CD4-positive, alpha-beta T cell (primary cell): Measurements from ENCODE around the gene FCHSD1. TPM values are rescaled to one million over a fixed set of nuclear protein-coding genes. Genes with fewer than 3 reads are reported as not detected.

Experiments used
- ATAC-seq: fragments of 200-7000 bp; cut with Tn5 transposase; one replicate; pipeline ENCODE4 v1.10.0; 2022; ENCODE audit warnings: mild to moderate bottlenecking; ENCODE audit not compliant: poor library complexity
- CTCF ChIA-PET: fragments of 350-600 bp; sonication (Branson Sonifier 250); formaldehyde crosslinking; loops from one replicate; lab custom pipeline; 2021; ENCODE audit warnings: antibody characterized with exemption, inconsistent platforms; lab: Charles Lee
- POLR2A ChIA-PET: fragments of 350-600 bp; sonication (Branson Sonifier 250); formaldehyde crosslinking; loops from one replicate; lab custom pipeline; 2021; ENCODE audit warnings: antibody characterized with exemption, inconsistent platforms; lab: Charles Lee
- DNase-seq, 14 experiments: peaks; one replicate each; pipeline ENCODE4 v3.0.0-alpha.2; 2013 to 2020; ENCODE audit warnings: mixed read lengths in 2 of 14
- H3K27ac ChIP-seq, 2 donors: one replicate each; pipeline versions ENCODE4 v1.5.1 to v1.7.0; 2013; ENCODE audit warnings: low read length in 2 of 2, low read depth in 1 of 2, mild to moderate bottlenecking in 1 of 2
- H3K27me3 ChIP-seq, 2 experiments: 1 replicate in 1 of 2; 2 replicates in 1 of 2; pipeline versions ENCODE4 v1.6.1 to v1.7.0; 2013; ENCODE audit warnings: low read length in 2 of 2, control low read depth in 1 of 2, mild to moderate bottlenecking in 1 of 2, moderate library complexity in 1 of 2; ENCODE audit not compliant: insufficient read depth in 2 of 2, control insufficient read depth in 1 of 2
- H3K36me3 ChIP-seq: one replicate; pipeline ENCODE4 v1.6.1; 2013; ENCODE audit warnings: low read length, control low read depth; ENCODE audit not compliant: insufficient read depth
- H3K4me1 ChIP-seq: one replicate; pipeline ENCODE4 v1.6.1; 2013; ENCODE audit warnings: low read length, control low read depth; ENCODE audit not compliant: insufficient read depth
- H3K4me3 ChIP-seq: one replicate; pipeline ENCODE4 v1.5.1; 2013; ENCODE audit warnings: mild to moderate bottlenecking, low read length, moderate library complexity
- H3K9me3 ChIP-seq, 2 experiments: 1 replicate in 1 of 2; 2 replicates in 1 of 2; pipeline versions ENCODE4 v1.6.1 to v1.7.0; 2013; ENCODE audit warnings: low read length in 2 of 2, mild to moderate bottlenecking in 2 of 2, control low read depth in 1 of 2, moderate library complexity in 1 of 2; ENCODE audit not compliant: control insufficient read depth in 1 of 2, insufficient read depth in 1 of 2
- H3K27ac Mint-ChIP-seq: one replicate; pipeline ENCODE4 v1.8.0; 2020; ENCODE audit warnings: mixed read lengths
- H3K27me3 Mint-ChIP-seq: one replicate; pipeline ENCODE4 v1.8.0; 2021; ENCODE audit warnings: mixed read lengths
- H3K36me3 Mint-ChIP-seq: one replicate; pipeline ENCODE4 v1.8.0; 2021; ENCODE audit warnings: low read depth, mixed read lengths
- H3K4me1 Mint-ChIP-seq: one replicate; pipeline ENCODE4 v1.8.0; 2021; ENCODE audit warnings: low read depth, mixed read lengths
- H3K4me3 Mint-ChIP-seq: one replicate; pipeline ENCODE4 v1.8.0; 2020; ENCODE audit warnings: mild to moderate bottlenecking, mixed read lengths
- H3K9me3 Mint-ChIP-seq: one replicate; pipeline ENCODE4 v1.8.0; 2020; ENCODE audit warnings: mixed read lengths
- intact Hi-C, 2 experiments: fragments of 100-400 bp; cut with DNase I in 1 of 2; cut with micrococcal nuclease in 1 of 2; formaldehyde crosslinking; loops; one replicate each; pipeline versions ENCODE4 v1.15.1 to v1.9.0; 2023 to 2025; cut with DNase I, micrococcal nuclease
- total RNA-seq, 174 experiments: library from RNA in 2 of 174; stranded (reverse) in 2 of 174; gene quantifications; one replicate each; pipeline ENCODE4 v1.2.3 and lab custom pipeline; 2021 to 2026
- TF ChIP-seq, protein P1 (sequence below): fragments of 200-600 bp; IDR thresholded peaks from one replicate; pipeline ENCODE4 v1.8.0; 2022; ENCODE audit warnings: antibody characterized with exemption, mild to moderate bottlenecking

The FCHSD1 gene
- total RNA-seq, 2 experiments from 2014 or later = 79.8 to 86.8 TPM

DNA sequence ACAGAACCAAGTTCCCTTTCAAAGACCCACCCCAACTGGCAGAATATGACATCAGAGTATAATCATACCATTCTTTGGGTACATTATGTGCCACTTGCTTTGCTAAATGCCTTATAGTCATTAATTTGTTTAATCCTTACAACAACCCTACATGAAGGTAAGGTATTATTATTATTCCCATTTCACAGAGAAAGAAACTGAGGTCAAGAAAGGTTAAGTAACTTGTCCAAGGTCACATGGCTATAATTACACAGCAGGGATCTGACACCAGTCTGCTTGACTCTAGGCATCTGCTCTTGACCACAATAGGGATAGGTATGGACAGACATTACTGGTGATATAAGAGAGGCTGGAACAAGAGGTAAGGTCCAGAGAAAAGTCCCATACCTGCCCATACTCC is 1.2 kb downstream of the FCHSD1 start:
- peaks cover 38% of the 10 kb centered on the region for H3K4me1 Mint-ChIP-seq
- peak overlapping the region in 1 of 2 donors; percentile 34 for H3K27ac ChIP-seq

GRCh38 chr5:141649056-141649688 is 2.0 kb downstream of the FCHSD1 start:
- Mint-ChIP-seq H3K4me1 (peaks cover 38% of the 10 kb centered on the region), H3K27ac (peak overlapping the region; percentile 54), H3K4me3 (no peak overlapping the region), H3K9me3 (no peaks in the 10 kb centered on the region), H3K27me3 (no peaks in the 10 kb centered on the region), H3K36me3 (peaks cover 45% of the 10 kb centered on the region)
- H3K36me3 ChIP-seq = peaks cover 39% of the 10 kb centered on the region
- peaks cover 28% of the 10 kb centered on the region for H3K4me1 ChIP-seq
- CTCF ChIA-PET = interaction anchor here (0.8 kb wide), 1 partner anchor 57 kb away, joined by 3 read pairs; no protein-coding TSS in a partner anchor
- ATAC-seq (no peak), DNase-seq (peak in 1 of 14 experiments; percentile 17)
- H3K9me3 ChIP-seq = no peaks in the 10 kb centered on the region
- intact Hi-C loops = no loop called here
- TF ChIP-seq, protein P1, sequence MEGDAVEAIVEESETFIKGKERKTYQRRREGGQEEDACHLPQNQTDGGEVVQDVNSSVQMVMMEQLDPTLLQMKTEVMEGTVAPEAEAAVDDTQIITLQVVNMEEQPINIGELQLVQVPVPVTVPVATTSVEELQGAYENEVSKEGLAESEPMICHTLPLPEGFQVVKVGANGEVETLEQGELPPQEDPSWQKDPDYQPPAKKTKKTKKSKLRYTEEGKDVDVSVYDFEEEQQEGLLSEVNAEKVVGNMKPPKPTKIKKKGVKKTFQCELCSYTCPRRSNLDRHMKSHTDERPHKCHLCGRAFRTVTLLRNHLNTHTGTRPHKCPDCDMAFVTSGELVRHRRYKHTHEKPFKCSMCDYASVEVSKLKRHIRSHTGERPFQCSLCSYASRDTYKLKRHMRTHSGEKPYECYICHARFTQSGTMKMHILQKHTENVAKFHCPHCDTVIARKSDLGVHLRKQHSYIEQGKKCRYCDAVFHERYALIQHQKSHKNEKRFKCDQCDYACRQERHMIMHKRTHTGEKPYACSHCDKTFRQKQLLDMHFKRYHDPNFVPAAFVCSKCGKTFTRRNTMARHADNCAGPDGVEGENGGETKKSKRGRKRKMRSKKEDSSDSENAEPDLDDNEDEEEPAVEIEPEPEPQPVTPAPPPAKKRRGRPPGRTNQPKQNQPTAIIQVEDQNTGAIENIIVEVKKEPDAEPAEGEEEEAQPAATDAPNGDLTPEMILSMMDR = no peak
- POLR2A ChIA-PET = interaction anchor here (1.1 to 3.0 kb wide), 2 partner anchors 12 to 275 kb away, joined by 3 to 16 read pairs; partner anchors contain the start of genes DELE1, HDAC3 and RELL2
- H3K27ac ChIP-seq = peak overlapping the region in 1 of 2 donors; percentile 34
- H3K4me3 ChIP-seq = no peak overlapping the region
- no peaks in the 10 kb centered on the region for H3K27me3 ChIP-seq

More for the DNA sequence above, 1.2 kb downstream of the FCHSD1 start:
- peaks cover 31% of the 10 kb centered on the region for H3K36me3 ChIP-seq
- peaks cover 37% of the 10 kb centered on the region for H3K36me3 Mint-ChIP-seq
- H3K4me3 Mint-ChIP-seq = peak overlapping the region; percentile 86
- CTCF ChIA-PET = no interaction called here
- peaks cover 28% of the 10 kb centered on the region for H3K4me1 ChIP-seq
- ATAC-seq (no peak), DNase-seq (no peak)
- TF ChIP-seq, protein P1 = no peak
- H3K4me3 ChIP-seq = no peak overlapping the region
- peak overlapping the region; percentile 54 for H3K27ac Mint-ChIP-seq
- intact Hi-C loops = loop anchor here in 1 of 2 experiments (1.0 kb wide), 1 partner anchor 13 kb away; no protein-coding TSS in a partner anchor
- no peaks in the 10 kb centered on the region for H3K27me3 ChIP-seq
- H3K27me3 Mint-ChIP-seq = no peaks in the 10 kb centered on the region
- H3K9me3 Mint-ChIP-seq = no peaks in the 10 kb centered on the region
- H3K9me3 ChIP-seq = no peaks in the 10 kb centered on the region
- POLR2A ChIA-PET = interaction anchor here (3.0 kb wide), 1 partner anchor 12 kb away, joined by 16 read pairs; the partner anchor contains the start of genes HDAC3 and RELL2

GRCh38 chr5:141647851-141648250 is 3.4 kb downstream of the FCHSD1 start:
- no peaks in the 10 kb centered on the region for H3K27me3 Mint-ChIP-seq
- H3K36me3 Mint-ChIP-seq = peaks cover 45% of the 10 kb centered on the region
- ATAC-seq (no peak), DNase-seq (no peak)
- Histone ChIP-seq H3K36me3 (peaks cover 49% of the 10 kb centered on the region), H3K4me3 (no peak overlapping the region), H3K27me3 (no peaks in the 10 kb centered on the region), H3K9me3 (no peaks in the 10 kb centered on the region), H3K4me1 (peaks cover 28% of the 10 kb centered on the region), H3K27ac (no peak overlapping the region)
- CTCF ChIA-PET = no interaction called here
- TF ChIP-seq, protein P1 = no peak
- H3K27ac Mint-ChIP-seq = no peak overlapping the region
- intact Hi-C loops = no loop called here
- peaks cover 34% of the 10 kb centered on the region for H3K4me1 Mint-ChIP-seq
- POLR2A ChIA-PET = interaction anchor here (3.0 kb wide), 1 partner anchor 10 kb away, joined by 16 read pairs; the partner anchor contains the start of genes HDAC3 and RELL2
- no peak overlapping the region for H3K4me3 Mint-ChIP-seq
- H3K9me3 Mint-ChIP-seq = no peaks in the 10 kb centered on the region
